HEK293 (cell line): ENCODE results near the gene CCND1.

ENCODE experiments used
- ATF2 ChIP-seq: fragments of 450-650 bp; formaldehyde crosslinking; IDR thresholded peaks from 2 replicates; pipeline ENCODE4 v1.5.1; 2016; ENCODE audit warnings: missing biosample characterization, missing genetic modification characterization, low read depth
- MEIS1 ChIP-seq: sonication (generic); formaldehyde crosslinking; IDR thresholded peaks from 2 replicates; pipeline ENCODE4 v1.8.1; 2022; ENCODE audit warnings: missing genetic modification reagents, mild to moderate bottlenecking, borderline replicate concordance
- OVOL3 ChIP-seq: fragments of 450-650 bp; formaldehyde crosslinking; IDR thresholded peaks from 2 replicates; pipeline ENCODE4 v1.5.1; 2016; ENCODE audit warnings: missing biosample characterization, missing genetic modification characterization
- PATZ1 ChIP-seq: fragments of 450-650 bp; formaldehyde crosslinking; IDR thresholded peaks from 2 replicates; pipeline ENCODE4 v1.5.1; 2016; ENCODE audit warnings: missing biosample characterization, missing genetic modification characterization
- PRDM1 ChIP-seq: fragments of 450-650 bp; formaldehyde crosslinking; IDR thresholded peaks from 2 replicates; pipeline ENCODE4; 2016; ENCODE audit warnings: missing biosample characterization, missing genetic modification characterization
- SP7 ChIP-seq: fragments of 450-650 bp; formaldehyde crosslinking; IDR thresholded peaks from 2 replicates; pipeline ENCODE4 v1.5.1; 2016; ENCODE audit warnings: missing biosample characterization, missing genetic modification characterization
- ZBTB10 ChIP-seq: fragments of 450-650 bp; formaldehyde crosslinking; IDR thresholded peaks from 2 replicates; pipeline ENCODE4 v1.5.1; 2016; ENCODE audit warnings: missing biosample characterization, missing genetic modification characterization
- ZFP41 ChIP-seq: fragments of 450-650 bp; formaldehyde crosslinking; IDR thresholded peaks from 2 replicates; pipeline ENCODE4 v1.5.1; 2016; ENCODE audit warnings: missing biosample characterization, missing genetic modification characterization, borderline replicate concordance
- ZNF112 ChIP-seq: fragments of 450-650 bp; formaldehyde crosslinking; IDR thresholded peaks from 2 replicates; pipeline ENCODE4 v1.5.0; 2017; ENCODE audit warnings: missing biosample characterization, missing genetic modification characterization
- ZNF132 ChIP-seq: fragments of 450-650 bp; formaldehyde crosslinking; IDR thresholded peaks from 2 replicates; pipeline ENCODE4 v1.5.1; 2017; ENCODE audit warnings: missing biosample characterization, missing genetic modification characterization, borderline replicate concordance
- ZNF184 ChIP-seq: fragments of 450-650 bp; IDR thresholded peaks from 2 replicates; pipeline ENCODE4 v1.5.1; 2018; ENCODE audit warnings: missing biosample characterization, mild to moderate bottlenecking, missing genetic modification characterization
- ZNF223 ChIP-seq: fragments of 450-650 bp; formaldehyde crosslinking; IDR thresholded peaks from 2 replicates; pipeline ENCODE4 v1.5.1; 2016; ENCODE audit warnings: missing biosample characterization, missing genetic modification characterization
- ZNF311 ChIP-seq: fragments of 450-650 bp; formaldehyde crosslinking; IDR thresholded peaks from 2 replicates; pipeline ENCODE4 v1.5.1; 2017; ENCODE audit warnings: missing biosample characterization, missing genetic modification characterization, borderline replicate concordance
- ZNF37A ChIP-seq: fragments of 450-650 bp; IDR thresholded peaks from 2 replicates; pipeline ENCODE4 v1.5.1; 2018; ENCODE audit warnings: missing biosample characterization, missing genetic modification characterization
- ZNF423 ChIP-seq: fragments of 450-650 bp; formaldehyde crosslinking; IDR thresholded peaks from 2 replicates; pipeline ENCODE4 v1.5.1; 2016; ENCODE audit warnings: missing biosample characterization, missing genetic modification characterization
- ZNF488 ChIP-seq: fragments of 450-650 bp; formaldehyde crosslinking; IDR thresholded peaks from 2 replicates; pipeline ENCODE4 v1.5.1; 2016; ENCODE audit warnings: missing biosample characterization, missing genetic modification characterization
- ZNF530 ChIP-seq: fragments of 450-650 bp; formaldehyde crosslinking; IDR thresholded peaks from 2 replicates; pipeline ENCODE4 v1.5.1; 2016; ENCODE audit warnings: low read depth, missing biosample characterization, missing genetic modification characterization
- ZNF549 ChIP-seq: fragments of 450-650 bp; IDR thresholded peaks from 2 replicates; pipeline ENCODE4 v1.5.1; 2018; ENCODE audit warnings: missing biosample characterization, missing genetic modification characterization, mild to moderate bottlenecking, inconsistent platforms, moderate library complexity
- ZNF558 ChIP-seq: fragments of 450-650 bp; formaldehyde crosslinking; IDR thresholded peaks from 2 replicates; pipeline ENCODE4 v1.5.1; 2016; ENCODE audit warnings: missing biosample characterization, missing genetic modification characterization
- ZNF623 ChIP-seq: fragments of 450-650 bp; formaldehyde crosslinking; IDR thresholded peaks from 2 replicates; pipeline ENCODE4 v1.5.1; 2016; ENCODE audit warnings: missing biosample characterization, missing genetic modification characterization
- ZNF843 ChIP-seq: fragments of 450-650 bp; formaldehyde crosslinking; IDR thresholded peaks from 2 replicates; pipeline ENCODE4 v1.5.1; 2016; ENCODE audit warnings: missing biosample characterization, missing genetic modification characterization
- TF ChIP-seq, protein P1 (sequence below): fragments of 450-650 bp; formaldehyde crosslinking; conservative IDR thresholded peaks from 2 replicates; pipeline ENCODE4 v1.5.1; 2016; ENCODE audit warnings: low read depth, missing biosample characterization, missing genetic modification characterization
- TF ChIP-seq, protein P2 (sequence below): fragments of 450-650 bp; formaldehyde crosslinking; IDR thresholded peaks from 2 replicates; pipeline ENCODE4 v1.5.1; 2016; ENCODE audit warnings: missing biosample characterization, missing genetic modification characterization
- TF ChIP-seq, protein P3 (sequence below): fragments of 450-650 bp; formaldehyde crosslinking; IDR thresholded peaks from 2 replicates; pipeline ENCODE4 v1.5.1; 2016; ENCODE audit warnings: missing biosample characterization, missing genetic modification characterization
- TF ChIP-seq, protein P4 (sequence below): fragments of 450-650 bp; formaldehyde crosslinking; IDR thresholded peaks from 2 replicates; pipeline ENCODE4 v1.5.1; 2016; ENCODE audit warnings: missing biosample characterization, missing genetic modification characterization

The CCND1 gene

DNA sequence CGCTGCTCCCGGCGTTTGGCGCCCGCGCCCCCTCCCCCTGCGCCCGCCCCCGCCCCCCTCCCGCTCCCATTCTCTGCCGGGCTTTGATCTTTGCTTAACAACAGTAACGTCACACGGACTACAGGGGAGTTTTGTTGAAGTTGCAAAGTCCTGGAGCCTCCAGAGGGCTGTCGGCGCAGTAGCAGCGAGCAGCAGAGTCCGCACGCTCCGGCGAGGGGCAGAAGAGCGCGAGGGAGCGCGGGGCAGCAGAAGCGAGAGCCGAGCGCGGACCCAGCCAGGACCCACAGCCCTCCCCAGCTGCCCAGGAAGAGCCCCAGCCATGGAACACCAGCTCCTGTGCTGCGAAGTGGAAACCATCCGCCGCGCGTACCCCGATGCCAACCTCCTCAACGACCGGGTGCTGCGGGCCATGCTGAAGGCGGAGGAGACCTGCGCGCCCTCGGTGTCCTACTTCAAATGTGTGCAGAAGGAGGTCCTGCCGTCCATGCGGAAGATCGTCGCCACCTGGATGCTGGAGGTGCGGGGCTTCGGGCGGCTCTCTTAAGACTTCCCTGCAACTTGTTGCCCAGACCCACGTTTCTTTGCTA is at the start of gene CCND1 (continued):
- TF ChIP-seq, protein P1, sequence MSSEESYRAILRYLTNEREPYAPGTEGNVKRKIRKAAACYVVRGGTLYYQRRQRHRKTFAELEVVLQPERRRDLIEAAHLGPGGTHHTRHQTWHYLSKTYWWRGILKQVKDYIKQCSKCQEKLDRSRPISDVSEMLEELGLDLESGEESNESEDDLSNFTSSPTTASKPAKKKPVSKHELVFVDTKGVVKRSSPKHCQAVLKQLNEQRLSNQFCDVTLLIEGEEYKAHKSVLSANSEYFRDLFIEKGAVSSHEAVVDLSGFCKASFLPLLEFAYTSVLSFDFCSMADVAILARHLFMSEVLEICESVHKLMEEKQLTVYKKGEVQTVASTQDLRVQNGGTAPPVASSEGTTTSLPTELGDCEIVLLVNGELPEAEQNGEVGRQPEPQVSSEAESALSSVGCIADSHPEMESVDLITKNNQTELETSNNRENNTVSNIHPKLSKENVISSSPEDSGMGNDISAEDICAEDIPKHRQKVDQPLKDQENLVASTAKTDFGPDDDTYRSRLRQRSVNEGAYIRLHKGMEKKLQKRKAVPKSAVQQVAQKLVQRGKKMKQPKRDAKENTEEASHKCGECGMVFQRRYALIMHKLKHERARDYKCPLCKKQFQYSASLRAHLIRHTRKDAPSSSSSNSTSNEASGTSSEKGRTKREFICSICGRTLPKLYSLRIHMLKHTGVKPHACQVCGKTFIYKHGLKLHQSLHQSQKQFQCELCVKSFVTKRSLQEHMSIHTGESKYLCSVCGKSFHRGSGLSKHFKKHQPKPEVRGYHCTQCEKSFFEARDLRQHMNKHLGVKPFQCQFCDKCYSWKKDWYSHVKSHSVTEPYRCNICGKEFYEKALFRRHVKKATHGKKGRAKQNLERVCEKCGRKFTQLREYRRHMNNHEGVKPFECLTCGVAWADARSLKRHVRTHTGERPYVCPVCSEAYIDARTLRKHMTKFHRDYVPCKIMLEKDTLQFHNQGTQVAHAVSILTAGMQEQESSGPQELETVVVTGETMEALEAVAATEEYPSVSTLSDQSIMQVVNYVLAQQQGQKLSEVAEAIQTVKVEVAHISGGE (tag by site-specific recombination): no peak
- TF ChIP-seq ZNF549 (tag by site-specific recombination) (no peak), ZNF623 (no peak), PATZ1 (tag by site-specific recombination) (no peak), ZNF132 (tag by site-specific recombination) (no peak), ZNF311 (tag by site-specific recombination) (no peak), ZFP41 (tag by site-specific recombination) (no peak), ZBTB10 (no peak; the same call in 1 of the 2 replicates), ZNF488 (no peak), SP7 (tag by site-specific recombination) (no peak), ZNF558 (tag by site-specific recombination) (no peak), MEIS1 (CRISPR knock-in tag) (no peak), ZNF223 (tag by site-specific recombination) (no peak), PRDM1 (tag by site-specific recombination) (no peak), ZNF184 (tag by site-specific recombination) (no peak), OVOL3 (tag by site-specific recombination) (no peak), ZNF843 (tag by site-specific recombination) (no peak), ZNF423 (tag by site-specific recombination) (no peak), ZNF530 (no peak), ZNF37A (tag by site-specific recombination) (no peak), ATF2 (no peak), ZNF112 (tag by site-specific recombination) (no peak)
- TF ChIP-seq, protein P2, sequence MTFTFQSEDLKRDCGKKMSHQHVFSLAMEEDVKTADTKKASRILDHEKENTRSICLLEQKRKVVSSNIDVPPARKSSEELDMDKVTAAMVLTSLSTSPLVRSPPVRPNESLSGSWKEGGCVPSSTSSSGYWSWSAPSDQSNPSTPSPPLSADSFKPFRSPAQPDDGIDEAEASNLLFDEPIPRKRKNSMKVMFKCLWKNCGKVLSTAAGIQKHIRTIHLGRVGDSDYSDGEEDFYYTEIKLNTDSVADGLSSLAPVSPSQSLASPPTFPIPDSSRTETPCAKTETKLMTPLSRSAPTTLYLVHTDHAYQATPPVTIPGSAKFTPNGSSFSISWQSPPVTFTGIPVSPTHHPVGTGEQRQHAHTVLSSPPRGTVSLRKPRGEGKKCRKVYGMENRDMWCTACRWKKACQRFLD (tag by site-specific recombination): no peak
- TF ChIP-seq, protein P3, sequence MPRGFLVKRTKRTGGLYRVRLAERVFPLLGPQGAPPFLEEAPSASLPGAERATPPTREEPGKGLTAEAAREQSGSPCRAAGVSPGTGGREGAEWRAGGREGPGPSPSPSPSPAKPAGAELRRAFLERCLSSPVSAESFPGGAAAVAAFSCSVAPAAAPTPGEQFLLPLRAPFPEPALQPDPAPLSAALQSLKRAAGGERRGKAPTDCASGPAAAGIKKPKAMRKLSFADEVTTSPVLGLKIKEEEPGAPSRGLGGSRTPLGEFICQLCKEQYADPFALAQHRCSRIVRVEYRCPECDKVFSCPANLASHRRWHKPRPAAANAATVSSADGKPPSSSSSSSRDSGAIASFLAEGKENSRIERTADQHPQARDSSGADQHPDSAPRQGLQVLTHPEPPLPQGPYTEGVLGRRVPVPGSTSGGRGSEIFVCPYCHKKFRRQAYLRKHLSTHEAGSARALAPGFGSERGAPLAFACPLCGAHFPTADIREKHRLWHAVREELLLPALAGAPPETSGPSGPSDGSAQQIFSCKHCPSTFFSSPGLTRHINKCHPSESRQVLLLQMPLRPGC (tag by site-specific recombination): no peak
- TF ChIP-seq, protein P4, sequence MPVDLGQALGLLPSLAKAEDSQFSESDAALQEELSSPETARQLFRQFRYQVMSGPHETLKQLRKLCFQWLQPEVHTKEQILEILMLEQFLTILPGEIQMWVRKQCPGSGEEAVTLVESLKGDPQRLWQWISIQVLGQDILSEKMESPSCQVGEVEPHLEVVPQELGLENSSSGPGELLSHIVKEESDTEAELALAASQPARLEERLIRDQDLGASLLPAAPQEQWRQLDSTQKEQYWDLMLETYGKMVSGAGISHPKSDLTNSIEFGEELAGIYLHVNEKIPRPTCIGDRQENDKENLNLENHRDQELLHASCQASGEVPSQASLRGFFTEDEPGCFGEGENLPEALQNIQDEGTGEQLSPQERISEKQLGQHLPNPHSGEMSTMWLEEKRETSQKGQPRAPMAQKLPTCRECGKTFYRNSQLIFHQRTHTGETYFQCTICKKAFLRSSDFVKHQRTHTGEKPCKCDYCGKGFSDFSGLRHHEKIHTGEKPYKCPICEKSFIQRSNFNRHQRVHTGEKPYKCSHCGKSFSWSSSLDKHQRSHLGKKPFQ (tag by site-specific recombination): no peak
